B cell (primary cell): ENCODE measurements around the gene SRGAP1. TPM values are rescaled to one million over a fixed set of nuclear protein-coding genes. Genes with fewer than 3 reads are reported as not detected.

ENCODE experiments used
- ATAC-seq: fragments of 200-7000 bp; cut with Tn5 transposase; one replicate; pipeline ENCODE4 v1.10.0; 2021; ENCODE audit warnings: low read depth, mild to moderate bottlenecking, moderate number of reproducible peaks, moderate library complexity
- CTCF ChIA-PET: fragments of 350-600 bp; sonication (Branson Sonifier 250); formaldehyde crosslinking; loops from one replicate; lab custom pipeline; 2021; ENCODE audit warnings: antibody characterized with exemption, inconsistent platforms; lab: Charles Lee
- POLR2A ChIA-PET: fragments of 350-600 bp; sonication (Branson Sonifier 250); formaldehyde crosslinking; loops from one replicate; lab custom pipeline; 2021; ENCODE audit warnings: antibody characterized with exemption; lab: Charles Lee
- DNase-seq: peaks from one replicate; pipeline ENCODE4 v3.0.0; 2013
- H2AFZ ChIP-seq: 2 replicates; pipeline ENCODE4 v1.6.1; 2012; ENCODE audit warnings: mild to moderate bottlenecking, low read depth, low read length; ENCODE audit not compliant: insufficient read depth, poor library complexity, severe bottlenecking
- H3K27ac ChIP-seq, 2 donors: 1 replicate in 1 of 2; 2 replicates in 1 of 2; pipeline ENCODE4 v1.5.1; 2012 to 2013; ENCODE audit warnings: low read length in 2 of 2, mild to moderate bottlenecking in 2 of 2, moderate library complexity in 1 of 2
- H3K27me3 ChIP-seq, 4 experiments: fragments of 200-600 bp in 1 of 4; sonication (generic) in 1 of 4; replicated peaks in 1 of 4; 1 replicate in 2 of 4; 2 replicates in 2 of 4; pipeline versions ENCODE4 v1.6.1 to v1.7.0; 2013 to 2016; ENCODE audit warnings: low read length in 3 of 4, mild to moderate bottlenecking in 2 of 4, mixed read lengths in 1 of 4, moderate library complexity in 1 of 4; ENCODE audit not compliant: insufficient read depth in 4 of 4, control insufficient read depth in 3 of 4; ENCODE audit errors: control extremely low read depth in 1 of 4
- H3K36me3 ChIP-seq, 2 experiments: replicated peaks in 1 of 2; 1 replicate in 1 of 2; 2 replicates in 1 of 2; pipeline versions ENCODE4 v1.6.1 to v1.7.1; 2013; ENCODE audit warnings: low read length in 1 of 2; ENCODE audit not compliant: insufficient read depth in 2 of 2, control insufficient read depth in 1 of 2; ENCODE audit errors: control extremely low read depth in 1 of 2, extremely low read depth in 1 of 2
- H3K4me1 ChIP-seq, 2 donors: fragments of 200-600 bp in 1 of 2; sonication (generic) in 1 of 2; 1 replicate in 1 of 2; 2 replicates in 1 of 2; pipeline versions ENCODE4 v1.5.1 to v1.6.1; 2013 to 2017; ENCODE audit warnings: low read length in 2 of 2; ENCODE audit not compliant: control insufficient read depth in 2 of 2, insufficient read depth in 2 of 2
- H3K4me2 ChIP-seq: replicated peaks from 2 replicates; pipeline ENCODE3; 2012; ENCODE audit warnings: mild to moderate bottlenecking, low read depth, low read length; ENCODE audit not compliant: poor library complexity, severe bottlenecking
- H3K4me3 ChIP-seq, 5 experiments: fragments of 200-600 bp in 1 of 5; sonication (generic) in 1 of 5; 1 replicate in 3 of 5; 2 replicates in 2 of 5; pipeline versions ENCODE4 v1.5.1 to v1.7.0; 2011 to 2016; ENCODE audit warnings: low read length in 4 of 5, mild to moderate bottlenecking in 4 of 5, low read depth in 2 of 5, control low read depth in 1 of 5, moderate library complexity in 1 of 5; ENCODE audit not compliant: insufficient read depth in 1 of 5; ENCODE audit errors: control extremely low read depth in 1 of 5, extremely low read depth in 1 of 5
- H3K79me2 ChIP-seq: fragments of 200-600 bp; sonication (generic); one replicate; pipeline ENCODE4 v1.6.0; 2016; ENCODE audit warnings: low read length; ENCODE audit not compliant: control insufficient read depth, insufficient read depth
- H3K9ac ChIP-seq: fragments of 200-600 bp; sonication (generic); 2 replicates; pipeline ENCODE4 v1.6.1; 2017; ENCODE audit warnings: mild to moderate bottlenecking, low read length, moderate library complexity
- H3K9me3 ChIP-seq, 3 donors: one replicate each; pipeline versions ENCODE4 v1.6.1 to v1.7.1; 2013; ENCODE audit warnings: low read length in 2 of 3; ENCODE audit not compliant: control insufficient read depth in 2 of 3, insufficient read depth in 1 of 3; ENCODE audit errors: control extremely low read depth in 1 of 3
- H4K20me1 ChIP-seq: 2 replicates; pipeline ENCODE4 v1.6.0; 2012; ENCODE audit warnings: mild to moderate bottlenecking, low read length; ENCODE audit not compliant: insufficient read depth, control insufficient read depth, poor library complexity, severe bottlenecking
- H3K27ac Mint-ChIP-seq: one replicate; pipeline ENCODE4 v1.8.0; 2021; ENCODE audit warnings: mixed read lengths
- H3K27me3 Mint-ChIP-seq: one replicate; pipeline ENCODE4 v1.8.0; 2021; ENCODE audit warnings: mixed read lengths
- H3K4me1 Mint-ChIP-seq: one replicate; pipeline ENCODE4 v1.8.0; 2021; ENCODE audit warnings: mixed read lengths
- H3K4me3 Mint-ChIP-seq: one replicate; pipeline ENCODE4 v1.8.0; 2021; ENCODE audit warnings: mixed read lengths
- H3K9me3 Mint-ChIP-seq: one replicate; pipeline ENCODE4 v1.8.0; 2022; ENCODE audit warnings: mixed read lengths; ENCODE audit not compliant: insufficient read depth
- CTCF ChIP-seq: fragments of 200-600 bp; IDR thresholded peaks from one replicate; pipeline ENCODE4 v1.8.0; 2022; ENCODE audit warnings: antibody characterized with exemption, mild to moderate bottlenecking
- EZH2 ChIP-seq: IDR thresholded peaks from 2 replicates; pipeline ENCODE4 v1.6.1; 2012; ENCODE audit warnings: borderline replicate concordance, low read depth, mild to moderate bottlenecking, moderate library complexity, low read length; ENCODE audit not compliant: insufficient read depth, poor library complexity, severe bottlenecking
- WGBS: methylation state at CpG from one replicate; pipeline ENCODE4 v1.1.5; 2013; ENCODE audit warnings: missing lambda C conversion rate; ENCODE audit not compliant: insufficient coverage; 5-methylcytosine and 5-hydroxymethylcytosine counted together
- intact Hi-C: fragments of 100-400 bp; cut with micrococcal nuclease; formaldehyde crosslinking; loops from one replicate; pipeline ENCODE4 v1.10.0; 2022
- polyA plus RNA-seq: library from polyadenylated mRNA; depleted of rRNA; stranded (reverse); fragments of >200 nt; gene quantifications from 2 replicates; pipeline ENCODE4 v1.2.3, GENCODE V29; 2012
- total RNA-seq, 2 donors: library from RNA; stranded (reverse); fragments of 120-200 nt in 1 of 2; gene quantifications; 1 replicate in 1 of 2; 2 replicates in 1 of 2; pipeline versions ENCODE4 v1.2.3 to v1.2.4, GENCODE V29; 2013 to 2022

Gene SRGAP1
- total and polyA plus RNA-seq, 2 donors (not counting 1 experiment from before 2014, with no cell fraction given): under 0.01 to 0.22 TPM

GRCh38 chr12:63865448-63865847 is 20.9 kb downstream of the SRGAP1 start:
- WGBS: 100% methylated on average over 4 of the region's 8 CpGs
- Histone ChIP-seq H3K4me1 (no peaks in the 10 kb centered on the region), H3K9me3 (no peaks in the 10 kb centered on the region), H3K27me3 (no peaks in the 10 kb centered on the region), H3K9ac (no peak overlapping the region), H3K36me3 (no peaks in the 10 kb centered on the region), H3K79me2 (no peaks in the 10 kb centered on the region), H2AFZ (no peak overlapping the region), H3K4me2 (no peak overlapping the region), H3K4me3 (no peak overlapping the region), H3K27ac (no peak overlapping the region), H4K20me1 (no peaks in the 10 kb centered on the region)
- Mint-ChIP-seq H3K4me3 (no peak overlapping the region), H3K4me1 (no peaks in the 10 kb centered on the region), H3K27me3 (peaks cover 11% of the 10 kb centered on the region), H3K27ac (no peak overlapping the region), H3K9me3 (no peaks in the 10 kb centered on the region)
- TF ChIP-seq EZH2 (no peak), CTCF (no peak)
- intact Hi-C loops: no loop called here
- ChIA-PET POLR2A (no interaction called here), CTCF (no interaction called here)
- DNase-seq (no peak), ATAC-seq (no peak)

GRCh38 chr12:63867053-63867452 is 22.6 kb downstream of the SRGAP1 start:
- Histone ChIP-seq H3K9me3 (no peaks in the 10 kb centered on the region), H2AFZ (no peak overlapping the region), H3K4me2 (no peak overlapping the region), H3K27me3 (no peaks in the 10 kb centered on the region), H3K9ac (no peak overlapping the region), H3K4me3 (no peak overlapping the region), H3K79me2 (no peaks in the 10 kb centered on the region), H3K36me3 (no peaks in the 10 kb centered on the region), H3K27ac (no peak overlapping the region), H3K4me1 (no peaks in the 10 kb centered on the region), H4K20me1 (no peaks in the 10 kb centered on the region)
- no peak overlapping the region for H3K27ac Mint-ChIP-seq
- H3K9me3 Mint-ChIP-seq: no peaks in the 10 kb centered on the region
- CTCF ChIA-PET: no interaction called here
- ATAC-seq (no peak), DNase-seq (no peak)
- TF ChIP-seq CTCF (no peak), EZH2 (no peak)
- no peak overlapping the region for H3K4me3 Mint-ChIP-seq
- intact Hi-C loops: no loop called here
- H3K4me1 Mint-ChIP-seq: no peaks in the 10 kb centered on the region
- peaks cover 14% of the 10 kb centered on the region for H3K27me3 Mint-ChIP-seq
- WGBS: 100% methylated on average over 2 of the region's 3 CpGs
- POLR2A ChIA-PET: no interaction called here
